Neural crest cell (in vitro differentiated cells): Measurements from ENCODE around the gene VPS18. TPM values are rescaled to one million over a fixed set of nuclear protein-coding genes. Genes with fewer than 3 reads are reported as not detected.

Source experiments
- DNase-seq: peaks from one replicate; pipeline ENCODE4 v3.0.0; 2021; ENCODE audit warnings: low read depth, mixed read lengths, low spot score
- H3K27ac Mint-ChIP-seq: one replicate; pipeline ENCODE4 v1.8.0; 2021; ENCODE audit warnings: mild to moderate bottlenecking, mixed read lengths; ENCODE audit not compliant: unreplicated experiment
- H3K27me3 Mint-ChIP-seq: 2 replicates; pipeline ENCODE4 v1.8.0; 2021; ENCODE audit warnings: low read depth, mild to moderate bottlenecking, mixed read lengths
- H3K36me3 Mint-ChIP-seq: 2 replicates; pipeline ENCODE4 v1.8.0; 2021; ENCODE audit warnings: low read depth, mild to moderate bottlenecking, mixed read lengths
- H3K4me1 Mint-ChIP-seq: 2 replicates; pipeline ENCODE4 v1.8.0; 2021; ENCODE audit warnings: mixed read lengths
- H3K4me3 Mint-ChIP-seq: one replicate; pipeline ENCODE4 v1.8.0; 2021; ENCODE audit warnings: mild to moderate bottlenecking, mixed read lengths
- H3K9me3 Mint-ChIP-seq: 2 replicates; pipeline ENCODE4 v1.8.0; 2021; ENCODE audit warnings: mixed read lengths
- total RNA-seq: library from RNA; stranded (reverse); gene quantifications from 2 replicates; pipeline ENCODE4 v1.2.1, GENCODE V29; 2021
- TF ChIP-seq, protein P1 (sequence below): fragments of 200-600 bp; sonication (generic); conservative IDR thresholded peaks from 2 replicates; pipeline ENCODE4 v1.5.0; 2021; ENCODE audit warnings: antibody characterized with exemption, mild to moderate bottlenecking

VPS18 gene
- total RNA-seq, 1 donor from 2014 or later: 28.2 TPM

DNA sequence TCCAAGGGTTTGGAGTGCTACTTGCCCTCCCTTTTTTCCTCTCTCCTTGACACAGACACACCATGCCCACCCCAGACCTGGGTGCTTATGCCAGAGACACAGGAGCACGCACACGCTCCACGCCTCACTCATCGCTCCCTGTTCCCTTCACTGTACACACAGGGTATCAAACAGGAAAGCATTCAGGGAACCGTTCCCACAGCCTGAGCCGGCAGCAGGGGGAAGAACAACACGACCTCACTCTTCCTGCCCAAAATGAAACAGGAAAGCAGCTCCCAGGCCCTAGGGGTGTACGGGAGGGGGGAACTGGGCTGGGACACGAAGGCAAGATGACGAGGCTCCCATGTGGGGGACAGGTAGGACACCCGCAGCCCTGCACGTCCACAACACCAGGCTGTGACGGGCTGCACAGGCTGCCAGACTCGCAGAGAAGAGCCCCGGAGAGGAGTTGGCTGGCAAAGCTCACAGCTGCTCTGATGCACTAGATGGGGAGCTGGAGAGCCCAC, 46.1 kb downstream of the VPS18 start:
- Mint-ChIP-seq H3K4me1 (peaks cover 23% of the 10 kb centered on the region), H3K36me3 (no peaks in the 10 kb centered on the region), H3K9me3 (no peaks in the 10 kb centered on the region), H3K27me3 (peaks cover 17% of the 10 kb centered on the region), H3K27ac (peak overlapping the region; percentile 74), H3K4me3 (peak overlapping the region; percentile 47)
- no peak for DNase-seq
- TF ChIP-seq, protein P1, sequence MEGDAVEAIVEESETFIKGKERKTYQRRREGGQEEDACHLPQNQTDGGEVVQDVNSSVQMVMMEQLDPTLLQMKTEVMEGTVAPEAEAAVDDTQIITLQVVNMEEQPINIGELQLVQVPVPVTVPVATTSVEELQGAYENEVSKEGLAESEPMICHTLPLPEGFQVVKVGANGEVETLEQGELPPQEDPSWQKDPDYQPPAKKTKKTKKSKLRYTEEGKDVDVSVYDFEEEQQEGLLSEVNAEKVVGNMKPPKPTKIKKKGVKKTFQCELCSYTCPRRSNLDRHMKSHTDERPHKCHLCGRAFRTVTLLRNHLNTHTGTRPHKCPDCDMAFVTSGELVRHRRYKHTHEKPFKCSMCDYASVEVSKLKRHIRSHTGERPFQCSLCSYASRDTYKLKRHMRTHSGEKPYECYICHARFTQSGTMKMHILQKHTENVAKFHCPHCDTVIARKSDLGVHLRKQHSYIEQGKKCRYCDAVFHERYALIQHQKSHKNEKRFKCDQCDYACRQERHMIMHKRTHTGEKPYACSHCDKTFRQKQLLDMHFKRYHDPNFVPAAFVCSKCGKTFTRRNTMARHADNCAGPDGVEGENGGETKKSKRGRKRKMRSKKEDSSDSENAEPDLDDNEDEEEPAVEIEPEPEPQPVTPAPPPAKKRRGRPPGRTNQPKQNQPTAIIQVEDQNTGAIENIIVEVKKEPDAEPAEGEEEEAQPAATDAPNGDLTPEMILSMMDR: no peak

DNA sequence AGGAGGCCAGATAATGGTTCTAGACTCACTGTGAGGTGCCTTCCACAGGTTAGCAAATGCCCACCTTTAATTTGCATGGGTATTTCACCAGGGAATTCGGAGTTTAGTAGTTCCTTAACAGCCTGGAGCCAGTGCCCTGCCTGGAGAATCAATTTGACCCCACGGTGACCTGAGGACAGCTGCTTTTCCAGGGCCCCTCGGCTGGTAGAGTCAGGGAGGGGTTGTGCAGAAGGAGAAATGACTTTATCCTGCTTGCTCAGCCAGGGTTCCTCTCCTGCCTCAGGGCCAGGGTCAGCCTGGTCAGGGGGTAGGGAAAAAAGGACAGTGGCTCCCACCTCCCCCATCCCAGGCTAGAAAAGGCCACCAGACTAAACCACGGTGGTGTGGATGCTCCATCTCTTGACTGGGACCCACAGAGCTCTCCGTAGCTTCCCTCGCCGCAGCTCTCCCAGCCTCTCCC, 46.8 kb downstream of the VPS18 start:
- H3K9me3 Mint-ChIP-seq: no peaks in the 10 kb centered on the region
- TF ChIP-seq, protein P1: no peak
- peaks cover 23% of the 10 kb centered on the region for H3K4me1 Mint-ChIP-seq
- no peaks in the 10 kb centered on the region for H3K36me3 Mint-ChIP-seq
- H3K4me3 Mint-ChIP-seq: peak overlapping the region; percentile 65
- no peak for DNase-seq
- H3K27me3 Mint-ChIP-seq: peaks cover 12% of the 10 kb centered on the region
- H3K27ac Mint-ChIP-seq: peak overlapping the region; percentile 75

DNA sequence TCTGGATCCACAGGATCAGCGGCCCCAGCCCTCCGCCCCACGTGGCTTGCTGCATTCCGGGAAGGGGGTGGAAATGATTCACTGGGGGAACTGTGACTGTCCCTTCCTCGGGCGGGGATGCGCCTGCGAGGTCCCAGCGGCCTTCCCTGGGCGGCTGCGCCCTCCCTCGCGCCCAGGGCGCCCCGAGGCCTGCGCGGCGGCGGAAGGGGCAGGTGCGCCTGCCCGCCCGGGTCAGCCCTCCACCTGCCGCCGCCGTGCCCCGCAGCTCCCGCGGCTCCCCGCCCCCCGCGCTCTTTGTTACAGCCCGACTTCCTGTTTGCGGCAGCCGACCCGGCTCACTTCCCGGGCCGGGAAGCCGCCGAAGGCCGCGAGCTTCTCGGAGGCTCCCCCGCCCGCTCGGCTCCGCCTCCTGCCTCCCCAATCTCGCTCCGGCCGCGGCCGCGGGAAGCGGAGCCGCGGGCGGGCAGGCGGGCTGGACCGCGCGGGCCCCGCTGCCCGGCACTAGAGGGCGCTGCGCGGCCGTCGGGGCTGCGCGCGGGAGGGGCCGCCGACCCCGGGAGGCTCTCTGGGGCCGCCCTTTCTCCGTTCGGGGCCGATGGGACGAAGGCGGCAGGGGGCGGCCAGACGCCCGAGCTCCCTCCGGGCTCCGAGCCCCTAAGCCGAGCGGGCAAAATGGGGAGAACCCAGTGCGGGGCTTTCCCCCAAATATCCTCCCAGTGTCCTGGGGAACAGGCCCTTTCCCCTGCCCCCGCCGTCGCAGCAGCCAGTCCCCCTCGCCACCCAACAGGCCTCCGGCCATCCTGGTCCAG, 47.5 kb downstream of the VPS18 start:
- H3K4me1 Mint-ChIP-seq: peaks cover 23% of the 10 kb centered on the region
- TF ChIP-seq, protein P1: peak; percentile 75
- H3K36me3 Mint-ChIP-seq: no peaks in the 10 kb centered on the region
- H3K27me3 Mint-ChIP-seq: peaks cover 12% of the 10 kb centered on the region
- H3K27ac Mint-ChIP-seq: peak overlapping the region; percentile 75
- H3K9me3 Mint-ChIP-seq: no peaks in the 10 kb centered on the region
- H3K4me3 Mint-ChIP-seq: peak overlapping the region; percentile 74
- peak; percentile 70 for DNase-seq

DNA sequence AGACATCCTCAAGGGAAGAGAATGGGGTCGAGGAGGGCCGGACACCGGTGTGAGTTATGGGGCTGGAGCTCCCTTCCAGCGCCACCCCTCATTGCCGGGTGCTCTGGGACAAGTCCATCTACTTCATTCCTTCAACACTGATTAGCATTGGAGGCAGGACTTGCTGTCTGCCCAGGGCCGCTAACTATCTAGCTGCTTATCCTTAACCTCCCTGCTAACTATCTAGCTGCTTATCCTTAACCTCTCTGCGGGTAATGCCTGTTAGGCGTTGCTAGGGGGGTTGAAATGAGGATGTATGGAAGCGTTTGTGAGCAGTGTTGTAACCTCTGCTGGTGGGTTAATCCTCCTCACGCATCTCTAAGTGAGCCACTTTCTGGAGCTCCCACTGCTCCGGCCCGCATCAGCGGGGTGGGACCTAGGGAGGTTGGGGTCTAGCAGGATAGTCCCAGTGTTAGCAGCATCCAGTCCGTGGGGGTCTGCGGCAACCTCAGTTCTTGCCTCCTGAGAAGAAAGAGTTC, 48.1 kb downstream of the VPS18 start:
- Mint-ChIP-seq H3K4me1 (peaks cover 23% of the 10 kb centered on the region), H3K27me3 (peaks cover 8% of the 10 kb centered on the region), H3K9me3 (no peaks in the 10 kb centered on the region), H3K4me3 (peak overlapping the region; percentile 74), H3K27ac (no peak overlapping the region), H3K36me3 (no peaks in the 10 kb centered on the region)
- no peak for DNase-seq
- TF ChIP-seq, protein P1: no peak

DNA sequence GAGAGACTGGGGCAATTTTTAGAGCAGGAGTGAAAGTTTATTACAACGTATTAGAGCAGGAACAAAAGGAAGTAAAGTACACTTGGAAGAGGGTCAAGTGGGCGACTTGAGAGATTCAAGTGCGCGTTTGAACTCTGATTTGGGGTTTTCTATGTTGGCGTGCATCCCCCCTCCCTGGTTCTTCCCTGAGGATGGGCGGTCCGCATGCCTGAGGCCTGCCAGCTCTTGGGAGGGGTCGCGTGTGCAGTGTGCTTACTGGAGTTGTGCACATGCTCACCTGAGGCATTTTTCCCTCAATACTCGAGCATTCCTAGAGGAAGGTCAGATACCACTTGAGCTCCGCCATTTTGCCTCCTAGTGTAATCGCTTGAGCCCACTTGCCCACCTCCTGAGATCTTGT, 48.6 kb downstream of the VPS18 start:
- peak overlapping the region; percentile 74 for H3K4me3 Mint-ChIP-seq
- H3K27ac Mint-ChIP-seq: no peak overlapping the region
- no peaks in the 10 kb centered on the region for H3K36me3 Mint-ChIP-seq
- H3K27me3 Mint-ChIP-seq: peaks cover 8% of the 10 kb centered on the region
- no peaks in the 10 kb centered on the region for H3K9me3 Mint-ChIP-seq
- no peak for DNase-seq
- H3K4me1 Mint-ChIP-seq: peaks cover 23% of the 10 kb centered on the region
- TF ChIP-seq, protein P1: no peak
